Measurements from ENCODE around the gene RPL34.
"Not testable (repeated sequence)": the region's sequence is repeated elsewhere in the genome, so short reads cannot be mapped to it uniquely, and the experiment has no call there.

Gene RPL34

DNA sequence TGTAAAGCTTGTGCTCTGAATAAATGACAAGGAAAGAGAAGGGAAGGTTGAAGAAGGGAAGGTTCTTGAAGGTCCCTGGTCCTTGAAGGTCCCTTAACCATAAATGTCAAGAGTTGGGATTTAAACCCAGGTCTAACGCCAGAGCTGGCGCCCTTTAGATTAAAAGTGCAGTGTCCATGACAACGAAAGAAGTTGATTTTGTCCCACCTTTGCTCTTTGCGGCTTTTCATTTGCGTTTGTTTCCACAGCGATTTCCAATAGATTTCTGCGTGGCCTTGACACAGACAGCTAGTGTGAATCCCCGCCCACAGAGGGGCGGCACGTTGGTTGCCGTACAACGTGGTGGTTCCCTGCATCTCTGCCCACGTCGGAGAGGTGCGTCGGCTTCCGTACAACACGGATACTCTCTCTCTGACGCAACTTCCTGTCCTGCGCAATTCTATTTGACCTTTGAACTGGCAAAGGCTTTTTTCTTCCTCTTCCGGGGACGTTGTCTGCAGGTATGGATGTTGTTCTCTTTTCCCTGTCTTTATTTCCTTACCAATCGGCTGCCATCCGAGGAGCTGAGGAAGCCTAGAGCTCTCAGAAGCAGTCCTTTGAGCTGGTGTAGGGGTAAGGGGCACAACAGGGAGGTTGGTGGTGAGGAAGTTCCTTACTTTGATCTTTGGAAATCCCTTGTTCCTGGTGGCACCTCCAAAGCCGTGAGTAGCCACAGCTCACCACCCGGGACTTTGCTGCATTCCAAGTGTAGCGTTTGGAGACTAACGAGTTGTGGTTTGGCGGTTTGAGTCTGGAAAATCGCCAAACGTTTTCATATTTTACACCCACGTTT, at the start of gene RPL34:
RPL34 (plus strand) TSS at position 476 of the 832 bp plus-strand sequence. CDS start 1,384 bp downstream, outside the sequence.
- DNase-seq (ENCODE audit: low spot score): peak; percentile 93

DNA sequence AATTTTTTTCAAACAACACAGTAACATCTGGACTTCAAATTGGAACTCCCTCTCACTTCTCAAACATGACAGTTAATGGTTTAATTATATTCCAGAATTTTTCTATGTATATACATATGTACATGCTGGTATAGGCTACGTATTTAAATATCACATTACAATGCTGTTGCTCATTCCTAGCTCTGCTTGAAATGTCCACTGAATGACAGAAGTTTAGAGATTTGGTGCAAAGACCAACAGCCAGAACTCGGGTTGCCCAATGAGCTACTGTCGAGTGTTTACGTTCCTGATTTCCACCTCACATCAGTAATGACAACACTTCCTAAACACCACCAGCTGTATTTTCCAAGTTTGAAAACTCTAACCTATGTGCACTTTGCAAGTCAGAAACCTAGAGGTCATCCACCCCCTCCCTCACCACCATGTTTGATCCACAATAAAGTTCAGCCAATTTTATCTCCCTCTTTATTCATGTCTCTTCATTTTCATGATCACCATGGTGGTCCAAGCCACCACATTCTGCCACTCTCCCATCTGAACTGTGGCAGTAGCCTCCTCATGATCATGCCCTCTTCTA, 49.3 kb upstream of the RPL34 start:
- DNase-seq (ENCODE audit: low spot score): no peak

DNA sequence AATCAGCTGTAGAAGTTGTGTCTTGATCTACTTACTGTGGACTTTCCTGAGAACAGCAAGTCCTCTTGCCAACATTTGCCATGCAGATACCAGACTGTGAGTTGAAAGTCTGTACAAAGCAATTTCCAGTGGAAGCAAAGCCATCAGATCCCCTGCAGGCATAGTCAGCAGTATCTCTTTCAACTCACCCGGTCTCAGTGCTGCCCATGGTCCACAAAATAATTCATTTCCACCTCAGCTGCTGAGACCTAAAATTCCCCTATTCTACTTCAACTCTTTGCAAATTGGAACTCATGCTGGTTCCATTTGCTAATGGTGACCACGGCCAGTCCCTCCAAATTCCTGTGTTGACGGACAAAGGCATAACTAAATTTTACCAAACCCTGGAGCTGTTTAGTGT, 46.0 kb upstream of the RPL34 start:
- no peak for DNase-seq (ENCODE audit: low spot score)

DNA sequence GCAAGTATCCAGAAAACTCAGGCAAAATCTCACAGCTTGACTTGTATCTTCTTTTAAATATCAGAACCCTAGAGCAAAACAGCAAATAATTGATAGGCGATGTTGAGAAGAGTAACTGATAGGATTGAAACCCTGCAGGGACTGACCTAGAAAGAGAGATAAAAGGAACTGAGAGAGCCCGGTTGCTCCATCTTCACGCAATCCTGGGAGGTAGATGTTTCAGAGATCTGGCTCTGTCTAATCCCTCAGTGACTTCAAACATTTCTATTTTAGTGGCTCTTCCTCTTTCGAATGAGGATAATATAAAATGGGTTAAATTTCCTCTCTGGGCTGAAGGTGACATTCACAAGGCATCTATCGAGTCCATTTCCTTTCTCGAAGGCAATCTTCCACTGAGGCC, 39.3 kb upstream of the RPL34 start:
- DNase-seq (ENCODE audit: low spot score): no peak

DNA sequence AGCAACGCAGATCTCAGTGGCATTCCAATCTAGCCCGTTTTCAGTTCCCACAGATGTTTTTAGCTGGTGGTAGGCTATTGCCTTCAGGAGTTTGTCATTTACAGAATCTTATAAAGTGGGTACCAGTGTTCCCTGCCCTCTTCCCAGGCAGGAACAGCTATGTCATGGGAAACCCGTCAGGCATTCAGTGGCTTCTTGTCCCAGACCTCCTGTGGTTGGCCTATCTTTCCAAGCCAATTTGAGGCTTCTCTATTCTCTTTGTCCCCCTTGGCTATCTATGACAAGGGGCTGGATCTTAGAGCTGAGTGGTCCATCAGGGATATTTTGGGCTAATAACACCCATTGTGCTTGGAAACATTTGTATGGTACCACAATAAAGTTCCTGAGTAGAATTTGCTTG, 33.6 kb upstream of the RPL34 start:
- no peak for DNase-seq (ENCODE audit: low spot score)

DNA sequence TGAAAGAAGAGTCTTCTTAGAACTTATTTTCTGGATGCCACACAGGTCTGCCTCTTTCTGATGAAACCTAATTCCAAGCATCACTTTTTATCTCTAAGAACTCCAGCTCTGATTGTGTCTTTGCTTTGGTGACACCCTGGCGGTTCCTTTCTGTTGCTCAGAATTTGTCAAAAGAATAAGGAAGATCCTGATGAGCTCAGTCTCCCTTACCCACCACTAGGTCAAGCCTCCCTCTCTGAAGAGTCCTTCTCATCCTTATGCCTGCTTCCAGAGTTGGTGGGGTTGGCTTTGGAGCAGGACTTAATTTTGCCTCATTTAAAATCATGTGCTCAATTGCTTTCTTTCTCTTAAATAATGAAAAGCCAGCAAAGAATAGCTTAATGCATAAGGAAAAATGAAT, 31.5 kb upstream of the RPL34 start:
- DNase-seq (ENCODE audit: low spot score): no peak

DNA sequence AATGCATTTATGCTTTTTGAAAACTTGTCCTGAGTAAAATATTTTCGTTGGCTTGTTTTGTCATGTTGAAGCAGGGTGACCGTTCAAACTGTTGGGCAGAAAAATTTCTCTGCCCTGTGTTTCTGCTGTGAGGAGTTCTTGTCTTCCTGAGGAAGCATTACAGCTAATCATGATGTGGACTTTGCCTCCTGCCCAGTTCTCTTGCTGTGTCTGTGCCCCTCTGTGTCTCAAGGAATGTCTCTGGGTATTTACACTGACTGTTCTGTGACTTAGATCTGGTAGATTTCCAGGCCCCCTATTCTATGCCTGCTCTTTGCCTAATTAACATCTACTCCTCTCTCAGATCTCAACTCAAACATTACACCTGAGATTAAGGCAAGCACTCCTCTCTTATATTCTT, 30.4 kb upstream of the RPL34 start:
- DNase-seq (ENCODE audit: low spot score): no peak

DNA sequence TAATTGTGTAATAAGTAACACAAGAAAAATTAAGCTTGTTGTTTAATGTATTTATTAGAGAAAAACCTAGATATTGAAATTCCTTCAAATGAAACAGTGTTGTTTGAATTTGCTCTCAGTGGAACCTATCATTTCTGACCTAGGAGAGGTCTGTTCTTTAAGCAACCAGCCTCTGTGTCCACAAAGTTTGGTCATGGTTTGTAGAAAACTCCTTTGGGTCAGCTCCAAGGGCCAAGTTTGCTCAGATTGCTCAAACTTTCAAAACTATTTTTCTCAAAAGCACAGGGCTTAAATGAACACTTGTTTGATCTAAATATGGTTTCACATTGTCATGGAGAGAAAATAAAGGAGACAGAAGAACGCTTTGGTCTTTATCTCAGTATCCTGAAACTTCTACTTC, 29.6 kb upstream of the RPL34 start:
- no peak for DNase-seq (ENCODE audit: low spot score)

DNA sequence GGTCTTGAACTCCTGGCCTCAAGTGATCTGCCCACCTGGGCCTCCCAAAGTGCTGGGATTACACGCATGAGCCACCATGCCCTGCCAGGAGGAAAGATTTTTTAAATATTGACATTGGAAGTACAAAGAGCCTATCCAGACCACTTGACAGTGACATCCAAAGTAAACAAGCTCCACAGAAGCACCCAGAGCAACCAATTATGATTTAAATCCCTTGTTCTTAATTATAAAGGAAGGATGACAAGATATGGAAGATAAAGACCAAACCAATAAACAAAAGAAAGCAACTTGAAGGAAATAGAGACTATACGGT, 27.7 kb upstream of the RPL34 start:
- no peak for DNase-seq (ENCODE audit: low spot score)

DNA sequence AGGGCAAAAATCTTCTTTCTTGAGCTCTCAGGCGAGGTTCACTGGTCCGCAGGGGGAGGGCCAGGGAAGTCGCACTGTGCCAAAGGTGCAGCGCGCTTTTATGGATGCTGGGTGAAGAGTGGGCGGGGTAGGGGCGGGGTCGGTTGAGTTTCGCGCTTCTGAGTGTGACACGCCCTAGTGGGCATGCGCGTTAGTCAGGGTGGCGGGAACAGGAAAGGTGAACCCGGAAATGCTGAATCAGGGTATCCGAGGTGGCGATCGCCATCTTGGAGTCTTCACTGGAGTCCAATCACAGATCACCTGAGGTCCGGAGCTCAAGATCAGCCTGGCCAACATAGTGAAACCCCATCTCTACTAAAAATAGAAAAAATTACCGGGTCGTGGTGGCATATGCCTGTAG, 26.1 kb upstream of the RPL34 start:
- not testable (repeated sequence) for DNase-seq (ENCODE audit: low spot score)

DNA sequence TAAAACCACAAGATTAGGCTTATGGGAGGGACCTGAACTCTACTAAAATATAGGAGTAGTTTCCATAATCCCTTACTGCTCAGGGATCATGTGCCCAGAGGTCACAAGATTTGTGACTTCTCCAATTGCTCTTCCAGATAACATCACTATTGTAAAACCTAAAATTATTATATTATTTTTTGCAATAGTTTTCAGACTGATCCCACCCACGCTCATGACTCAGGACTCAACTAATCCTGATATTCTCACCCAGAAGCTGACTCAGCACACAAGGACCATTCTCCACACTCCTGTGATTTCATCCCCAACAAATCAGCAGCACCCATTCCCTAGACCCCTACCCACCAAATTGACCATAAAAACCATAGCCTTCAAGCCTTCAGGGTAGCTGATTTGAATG, 24.0 kb upstream of the RPL34 start:
- DNase-seq (ENCODE audit: low spot score): no peak

DNA sequence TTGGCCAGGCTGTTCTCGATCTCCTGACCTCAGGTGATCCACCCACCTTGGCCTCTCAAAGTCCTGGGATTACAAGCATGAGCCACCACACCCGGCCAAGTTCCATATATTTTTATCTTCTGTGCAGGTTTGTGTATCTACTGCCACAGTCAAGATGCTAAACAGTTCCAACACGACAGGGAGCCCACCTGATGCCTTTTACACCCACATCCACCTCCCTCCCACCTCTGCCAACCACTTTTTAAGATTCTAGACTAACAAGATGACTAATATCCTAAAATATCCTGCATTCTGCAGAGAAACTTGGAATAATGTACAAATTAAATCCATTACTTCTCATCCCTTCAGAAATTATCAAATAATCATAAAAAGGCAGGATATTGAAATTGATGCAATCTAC, 19.3 kb upstream of the RPL34 start:
- DNase-seq (ENCODE audit: low spot score): no peak

DNA sequence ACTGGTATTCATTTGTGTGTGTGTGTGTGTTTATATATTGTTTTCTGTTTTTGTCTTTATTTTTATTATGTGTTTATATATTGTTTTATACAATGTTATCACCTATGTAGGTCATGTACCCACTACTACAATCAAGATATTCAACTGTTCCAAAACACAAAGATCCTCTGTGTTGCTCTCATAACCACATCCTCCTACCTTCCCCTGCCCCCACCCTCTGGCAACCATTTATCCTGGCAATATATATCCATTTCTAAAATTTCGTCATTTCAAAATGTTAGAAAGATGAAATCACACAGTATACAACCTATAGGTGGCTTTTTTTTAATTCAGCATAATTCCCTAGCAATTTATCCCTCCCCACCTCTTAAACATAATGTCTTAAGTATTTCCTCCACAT, 18.8 kb upstream of the RPL34 start:
- no peak for DNase-seq (ENCODE audit: low spot score)

DNA sequence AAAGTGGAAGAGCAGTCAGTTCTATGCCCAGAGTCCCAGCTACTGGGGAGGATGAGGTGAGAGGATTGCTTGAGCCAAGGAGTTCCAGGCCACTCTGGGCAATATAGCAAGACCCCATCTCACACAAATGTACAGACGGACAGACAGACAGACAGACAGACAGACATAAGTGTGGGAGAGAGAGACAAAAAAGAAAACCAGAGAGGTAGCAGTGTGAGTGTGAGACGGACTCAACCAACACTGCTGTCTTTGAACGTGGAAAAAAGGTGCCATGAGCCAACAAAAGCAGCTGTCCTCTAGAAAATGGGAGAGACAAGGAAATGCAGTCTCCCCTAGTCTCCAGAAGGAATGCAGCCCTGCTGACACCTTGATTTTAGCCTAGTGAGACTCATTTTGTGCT, 18.2 kb upstream of the RPL34 start:
- DNase-seq (ENCODE audit: low spot score): no peak

DNA sequence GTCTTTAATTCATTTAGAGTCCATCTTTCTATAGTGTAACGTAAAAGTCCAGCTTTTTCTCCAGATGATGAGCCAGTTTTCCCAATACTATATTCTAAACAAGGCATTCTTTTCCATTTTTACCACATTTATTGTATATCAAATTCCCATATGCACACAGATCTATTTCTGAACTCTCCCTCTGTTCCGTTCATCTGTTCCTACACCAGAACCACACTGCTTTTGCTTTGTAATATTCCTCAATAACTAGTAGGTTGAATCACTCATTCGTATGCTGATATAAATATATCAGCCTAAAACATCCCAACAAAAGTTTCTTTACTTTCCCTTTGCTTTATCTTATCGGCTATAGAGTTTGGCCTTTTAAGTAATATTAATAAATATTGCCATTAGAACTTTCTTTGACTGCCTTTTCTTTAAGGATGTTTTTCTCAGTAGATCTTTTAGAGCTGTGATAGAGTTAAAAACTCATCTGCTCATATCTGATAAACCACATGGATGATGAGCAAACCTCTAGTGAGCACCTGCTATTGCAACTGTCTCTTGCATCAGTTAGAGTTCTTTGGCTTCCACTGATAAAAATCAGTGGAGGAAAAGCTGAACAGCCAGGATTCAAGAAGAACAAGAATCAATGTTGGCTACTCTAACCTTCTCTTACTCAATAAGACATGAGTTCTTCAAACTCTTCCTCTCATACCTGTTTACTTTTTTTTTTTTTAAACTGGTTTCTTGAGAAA, 13.1 kb upstream of the RPL34 start:
- DNase-seq (ENCODE audit: low spot score): no peak

DNA sequence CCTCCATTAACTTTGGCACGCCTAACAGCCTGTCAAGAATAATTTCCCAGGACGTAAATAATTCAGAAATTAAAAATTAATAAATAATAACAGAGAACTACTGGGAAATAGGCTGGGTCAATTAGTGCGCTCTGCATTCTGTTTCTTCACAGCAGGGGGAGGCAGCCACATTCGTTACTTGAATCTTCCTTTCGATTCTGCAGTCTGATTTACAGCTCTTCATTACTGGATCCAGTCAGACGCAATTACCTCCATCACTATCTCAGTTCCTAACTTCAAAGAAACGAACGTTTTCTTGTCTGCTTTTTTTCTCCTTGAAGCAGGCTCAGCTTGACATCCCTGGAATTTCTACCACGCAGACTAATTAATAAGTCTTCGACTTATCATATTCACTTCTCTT, 9.0 kb upstream of the RPL34 start:
- no peak for DNase-seq (ENCODE audit: low spot score)

DNA sequence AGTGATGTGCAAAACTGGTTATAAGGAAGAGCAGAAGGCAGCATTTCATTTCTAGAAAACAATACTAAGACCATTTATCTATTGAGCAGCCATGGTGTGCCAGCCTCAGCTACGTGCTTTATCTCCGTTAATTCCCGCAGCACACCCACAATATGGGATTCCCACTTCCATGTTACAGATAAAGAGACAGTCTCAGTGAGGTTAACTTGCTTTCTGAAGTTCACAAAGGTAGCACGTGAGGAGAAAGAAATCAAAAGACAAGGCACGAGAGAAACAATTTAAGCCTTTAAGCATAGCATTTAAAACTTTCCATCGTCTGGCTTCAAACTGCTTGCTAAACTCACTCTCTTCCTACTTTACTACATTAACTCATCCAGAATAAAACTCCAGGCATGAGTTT, 8.0 kb upstream of the RPL34 start:
- DNase-seq (ENCODE audit: low spot score): no peak

DNA sequence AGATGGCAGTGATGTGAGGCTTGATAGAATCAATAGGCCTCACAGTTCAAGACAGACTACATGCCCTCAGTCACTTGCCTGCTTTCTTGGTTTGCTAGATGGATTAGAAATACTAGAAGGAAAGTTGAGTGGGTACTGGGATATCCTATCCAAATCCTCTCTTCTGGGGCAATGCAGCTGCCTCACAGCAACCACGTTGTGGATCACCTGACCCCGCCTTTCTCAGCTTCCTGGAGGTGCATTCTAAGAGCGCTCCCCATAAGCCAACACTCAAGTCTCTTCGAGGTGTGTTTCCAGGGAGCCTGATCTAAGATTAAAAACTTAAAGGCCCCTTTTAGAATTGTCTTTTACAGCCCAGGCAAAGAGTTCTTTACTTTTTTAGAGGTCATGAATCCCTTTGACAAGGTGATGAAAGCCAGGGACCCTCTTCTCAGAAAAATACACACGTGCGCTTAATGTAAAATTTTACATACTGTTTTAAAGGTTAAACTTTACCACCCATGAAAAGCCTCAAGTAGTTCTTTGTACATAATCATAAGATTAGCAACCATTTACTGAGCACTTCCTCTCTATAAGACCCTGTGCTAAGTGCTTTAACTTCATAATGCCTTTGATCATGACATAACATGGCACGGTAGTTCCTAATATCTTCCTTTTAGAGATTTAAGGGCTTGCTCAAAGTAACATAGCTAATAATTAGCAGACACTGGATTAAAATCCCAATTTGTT, 840 bp upstream of the RPL34 start:
- DNase-seq (ENCODE audit: low spot score): no peak

DNA sequence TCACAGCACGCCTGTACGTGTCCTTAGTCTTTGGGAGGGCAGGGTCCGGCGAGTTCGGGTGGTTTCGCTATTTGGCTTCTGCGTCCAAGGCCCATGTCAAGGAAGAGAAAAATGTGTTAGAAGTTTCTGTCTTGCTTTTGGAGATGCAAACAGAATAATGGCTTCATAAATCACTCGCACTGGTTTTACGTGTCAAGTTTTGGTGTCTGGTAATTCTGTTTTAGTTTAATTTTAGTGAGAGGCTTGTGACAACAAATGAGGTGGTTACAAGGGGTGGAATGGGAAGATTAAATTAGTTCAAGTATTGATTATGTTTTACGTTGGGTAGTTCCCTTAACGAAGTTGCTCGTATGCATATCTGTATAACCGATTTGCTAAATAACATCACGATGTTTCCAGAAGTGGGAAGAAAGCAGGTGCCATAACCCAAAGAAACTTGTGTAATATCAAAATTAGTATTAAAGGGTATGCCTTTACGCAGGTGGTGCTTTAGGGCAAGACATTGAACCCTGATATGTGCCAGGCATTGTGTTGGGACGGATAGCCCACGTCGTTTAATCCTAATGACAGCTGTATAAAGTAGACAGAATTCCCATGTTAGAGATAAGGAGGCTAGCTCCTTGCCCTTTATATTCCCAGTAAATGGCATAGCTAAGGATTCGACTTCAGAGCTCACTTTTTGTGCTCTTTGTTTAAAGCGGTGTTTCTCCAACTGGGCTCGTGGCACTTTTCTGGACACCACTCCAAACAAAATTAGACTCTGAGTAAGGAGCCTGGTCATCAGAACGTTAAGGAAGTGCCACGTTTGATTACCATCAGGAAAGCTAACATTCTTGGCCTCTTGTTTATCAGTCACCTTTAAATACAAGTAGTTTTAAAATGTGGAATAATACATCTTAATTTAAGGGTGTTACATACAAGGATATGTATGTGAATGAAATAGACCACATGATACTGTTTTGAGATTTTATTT, 843 bp downstream of the RPL34 start:
- DNase-seq (ENCODE audit: low spot score): no peak

DNA sequence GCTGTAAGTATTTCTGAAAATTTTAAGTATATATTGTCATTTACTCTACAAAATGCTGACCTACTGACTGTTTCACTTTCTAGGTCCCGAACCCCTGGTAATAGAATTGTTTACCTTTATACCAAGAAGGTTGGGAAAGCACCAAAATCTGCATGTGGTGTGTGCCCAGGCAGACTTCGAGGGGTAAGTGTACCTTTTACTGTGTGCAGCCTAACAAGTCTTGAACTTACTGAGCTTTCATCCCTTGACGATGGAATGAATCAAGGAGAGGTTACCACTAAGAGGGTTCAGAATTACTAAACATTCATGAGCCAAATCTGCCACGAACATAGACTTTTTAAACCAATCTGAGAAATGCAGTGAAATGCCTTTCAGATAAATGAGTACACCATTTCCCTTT, 1.6 kb downstream of the RPL34 start:
- no peak for DNase-seq (ENCODE audit: low spot score)

DNA sequence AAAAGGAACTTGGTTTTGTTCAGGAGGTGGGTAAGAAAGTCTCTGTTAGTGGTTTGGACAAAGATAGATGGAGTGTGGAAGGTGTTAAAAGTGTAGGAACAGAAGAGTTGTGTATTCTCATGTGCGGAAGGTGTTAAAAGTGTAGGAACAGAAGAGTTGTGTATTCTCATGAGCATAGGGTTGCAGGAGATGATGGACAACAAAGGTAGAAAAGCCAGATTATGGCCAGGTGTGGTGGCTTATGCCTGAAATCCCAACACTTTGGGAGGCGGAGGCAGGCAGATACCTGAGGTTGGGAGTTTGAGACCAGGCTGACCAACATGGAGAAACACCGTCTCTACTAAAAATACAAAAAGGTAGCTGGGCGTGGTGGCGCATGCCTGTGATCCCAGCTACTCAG, 2.5 kb downstream of the RPL34 start:
- no peak for DNase-seq (ENCODE audit: low spot score)

Measured in ecto neural progenitor cell (in vitro differentiated cells).